DND-41 (cell line): ENCODE results near the gene LINC01488.

ENCODE experiments used
- CTCF ChIP-seq: IDR thresholded peaks from 2 replicates; pipeline ENCODE4 v1.5.1; 2012; ENCODE audit warnings: borderline replicate concordance, low read length, moderate library complexity, mild to moderate bottlenecking; ENCODE audit not compliant: poor library complexity, severe bottlenecking; ENCODE audit errors: extremely low read depth
- EZH2 ChIP-seq: IDR thresholded peaks from 3 replicates; pipeline ENCODE4 v1.6.1; 2012; ENCODE audit warnings: borderline replicate concordance, low read depth, mild to moderate bottlenecking, moderate library complexity, low read length, inconsistent platforms; ENCODE audit not compliant: severe bottlenecking

GRCh38 chr11:69504576-69505335, 23.3 kb downstream of the LINC01488 start:
- TF ChIP-seq EZH2 = no peak
- no peak for TF ChIP-seq CTCF
